ENCODE data around the gene SFMBT2. TPM values are rescaled to one million over a fixed set of nuclear protein-coding genes. Genes with fewer than 3 reads are reported as not detected.

Gene SFMBT2
- total RNA-seq, 1 experiment from 2014 or later, result 14.3 TPM

GRCh38 chr10:7305053-7305452 lies 105.8 kb downstream of the SFMBT2 start (continued):
- TF ChIP-seq MAX (CRISPR knock-in tag; IDR thresholded peaks at IDR 0.05) (no peak), STAT6 (CRISPR knock-in tag; conservative IDR thresholded peaks at IDR 0.05; ENCODE audit: low read depth) (no peak), PRDM15 (CRISPR knock-in tag; IDR thresholded peaks at IDR 0.05) (no peak), ZNF219 (CRISPR knock-in tag; IDR thresholded peaks at IDR 0.05; ENCODE audit: borderline replicate concordance) (no peak), GRHL2 (CRISPR knock-in tag; IDR thresholded peaks at IDR 0.05; ENCODE audit: insufficient replicate concordance, severe bottlenecking) (no peak), ZBTB21 (CRISPR knock-in tag; IDR thresholded peaks at IDR 0.05; ENCODE audit: borderline replicate concordance) (no peak), FOXK1 (CRISPR knock-in tag; IDR thresholded peaks at IDR 0.05) (no peak), ZNF317 (CRISPR knock-in tag; IDR thresholded peaks at IDR 0.05; ENCODE audit: borderline replicate concordance, low read depth) (no peak), ZBTB43 (CRISPR knock-in tag; IDR thresholded peaks at IDR 0.05) (no peak), TP53 (CRISPR knock-in tag; IDR thresholded peaks at IDR 0.05) (no peak)

- ATAC-seq, result no peak
- H3K4me1 Mint-ChIP-seq, result peaks cover 34% of the 10 kb centered on the region
- H3K9me3 Mint-ChIP-seq, result peaks cover 6% of the 10 kb centered on the region
- ChIA-PET POLR2A (no interaction called here), CTCF (no interaction called here)
- H3K27ac Mint-ChIP-seq, result no peak overlapping the region
- peaks cover 7% of the 10 kb centered on the region for H3K36me3 Mint-ChIP-seq
- no peak for DNase-seq (ENCODE audit: low spot score)
- H3K27me3 Mint-ChIP-seq (ENCODE audit: low read depth), result no peaks in the 10 kb centered on the region
- H3K4me3 Mint-ChIP-seq, result no peak overlapping the region
- TF ChIP-seq ZNF416 (CRISPR knock-in tag; IDR thresholded peaks at IDR 0.05) (no peak), FOXK1 (CRISPR knock-in tag; IDR thresholded peaks at IDR 0.05) (no peak), SMAD3 (CRISPR knock-in tag; IDR thresholded peaks at IDR 0.05; ENCODE audit: borderline replicate concordance) (no peak), ZNF512 (CRISPR knock-in tag; IDR thresholded peaks at IDR 0.05; ENCODE audit: borderline replicate concordance) (no peak), FOXP4 (CRISPR knock-in tag; IDR thresholded peaks at IDR 0.05) (no peak), IRF1 (CRISPR knock-in tag; IDR thresholded peaks at IDR 0.05) (no peak), ATF3 (CRISPR knock-in tag; conservative IDR thresholded peaks at IDR 0.05) (no peak), TEAD1 (CRISPR knock-in tag; IDR thresholded peaks at IDR 0.05) (no peak), AFF4 (CRISPR knock-in tag; IDR thresholded peaks at IDR 0.05; ENCODE audit: borderline replicate concordance) (no peak)
Measured at GRCh38 chr10:7304110-7304509, 106.7 kb downstream of the SFMBT2 start.
